A673 (cell line): Measurements from ENCODE around the gene PIGN. TPM values are rescaled to one million over a fixed set of nuclear protein-coding genes. Genes with fewer than 3 reads are reported as not detected.

ENCODE experiments used
- BruUV-seq: library from RNA; stranded (reverse); fragments of 400-500 nt; replicated peaks from 2 replicates; lab custom pipeline; 2021; lab: Mats Ljungman, UMichigan
- CTCF ChIA-PET: fragments of 300-600 bp; sonication (Branson Sonifier 250); formaldehyde crosslinking; loops from one replicate; lab custom pipeline; 2022; ENCODE audit warnings: antibody characterized with exemption; lab: Charles Lee
- POLR2A ChIA-PET: fragments of 300-600 bp; sonication (Branson Sonifier 250); formaldehyde crosslinking; loops from one replicate; lab custom pipeline; 2022; ENCODE audit warnings: antibody characterized with exemption; ENCODE audit not compliant: low non-redundant PET; lab: Charles Lee
- DNase-seq: peaks from one replicate; pipeline ENCODE4 v3.0.0-alpha.2; 2015; ENCODE audit warnings: low spot score
- H3K27ac ChIP-seq: fragments of 200-600 bp; sonication (generic); 2 replicates; pipeline ENCODE4 v1.5.1; 2016; ENCODE audit warnings: mixed run types, low read depth, mild to moderate bottlenecking, mixed read lengths, antibody characterized with exemption, low read length; ENCODE audit not compliant: poor library complexity, severe bottlenecking
- H3K27me3 ChIP-seq: fragments of 200-600 bp; sonication (generic); replicated peaks from 2 replicates; pipeline ENCODE4 v1.6.1; 2017; ENCODE audit warnings: mixed run types, low read depth, mild to moderate bottlenecking, mixed read lengths, antibody characterized with exemption, low read length; ENCODE audit not compliant: insufficient read depth, poor library complexity
- H3K36me3 ChIP-seq: fragments of 200-600 bp; sonication (generic); 2 replicates; pipeline ENCODE4 v1.6.1; 2016; ENCODE audit warnings: mixed run types, mild to moderate bottlenecking, mixed read lengths, antibody characterized with exemption, low read length; ENCODE audit not compliant: insufficient read depth, poor library complexity, severe bottlenecking
- H3K4me1 ChIP-seq: fragments of 200-600 bp; sonication (generic); 2 replicates; pipeline ENCODE4 v1.6.1; 2017; ENCODE audit warnings: mixed run types, mild to moderate bottlenecking, mixed read lengths, antibody characterized with exemption, low read length; ENCODE audit not compliant: insufficient read depth, poor library complexity, severe bottlenecking
- H3K4me3 ChIP-seq: fragments of 200-600 bp; sonication (generic); 2 replicates; pipeline ENCODE4 v1.5.1; 2016; ENCODE audit warnings: low read depth, mixed run types, mild to moderate bottlenecking, mixed read lengths, low read length; ENCODE audit not compliant: poor library complexity, severe bottlenecking
- H3K9me3 ChIP-seq: fragments of 200-600 bp; sonication (generic); 2 replicates; pipeline ENCODE4 v1.6.1; 2016; ENCODE audit warnings: mixed run types, low read depth, mild to moderate bottlenecking, mixed read lengths, antibody characterized with exemption, low read length; ENCODE audit not compliant: poor library complexity, severe bottlenecking
- CTCF ChIP-seq: fragments of 300-800, 200-600 bp; sonication (generic); conservative IDR thresholded peaks from 2 replicates; pipeline ENCODE4 v1.5.1; 2017; ENCODE audit warnings: low read depth, mild to moderate bottlenecking, antibody characterized with exemption, low read length, moderate library complexity, mixed read lengths
- EZH2 ChIP-seq: fragments of 200-600 bp; sonication (generic); IDR thresholded peaks from 2 replicates; pipeline ENCODE4 v1.6.1; 2017; ENCODE audit warnings: borderline replicate concordance, low read depth, mild to moderate bottlenecking, mixed read lengths, antibody characterized with exemption, low read length; ENCODE audit not compliant: poor library complexity, severe bottlenecking
- intact Hi-C: fragments of 100-400 bp; cut with micrococcal nuclease; formaldehyde crosslinking; loops from one replicate; pipeline ENCODE4 v1.10.0; 2022; ENCODE audit not compliant: unreplicated experiment
- total RNA-seq: library from RNA; stranded (reverse); gene quantifications from 2 replicates; pipeline ENCODE4 v1.2.3, GENCODE V29; 2021

The PIGN gene
- total RNA-seq, 1 experiment from 2014 or later: 23.8 TPM

GRCh38 chr18:62107881-62108280 is 79.0 kb downstream of the PIGN start:
- H3K27ac ChIP-seq: no peak overlapping the region
- intact Hi-C loops: no loop called here
- no peaks in the 10 kb centered on the region for H3K36me3 ChIP-seq
- DNase-seq: no peak
- H3K27me3 ChIP-seq: no peaks in the 10 kb centered on the region
- no peak overlapping the region for H3K4me3 ChIP-seq
- ChIA-PET POLR2A (no interaction called here), CTCF (no interaction called here)
- no peaks in the 10 kb centered on the region for H3K4me1 ChIP-seq
- H3K9me3 ChIP-seq: no peaks in the 10 kb centered on the region
- no TSS peak for BruUV-seq
- no peak for TF ChIP-seq EZH2
- no peak for TF ChIP-seq CTCF

GRCh38 chr18:62106271-62106670 is 80.6 kb downstream of the PIGN start:
- no TSS peak for BruUV-seq
- no peak overlapping the region for H3K4me3 ChIP-seq
- H3K36me3 ChIP-seq: no peaks in the 10 kb centered on the region
- H3K27ac ChIP-seq: no peak overlapping the region
- no peaks in the 10 kb centered on the region for H3K4me1 ChIP-seq
- POLR2A ChIA-PET: no interaction called here
- TF ChIP-seq EZH2 (no peak), CTCF (no peak)
- no peak for DNase-seq
- H3K27me3 ChIP-seq: no peaks in the 10 kb centered on the region
- H3K9me3 ChIP-seq: no peaks in the 10 kb centered on the region
- intact Hi-C loops: no loop called here
- CTCF ChIA-PET: interaction anchor here (0.6 kb wide), 1 partner anchor 552 kb away, joined by 3 read pairs; no protein-coding TSS in a partner anchor

- Histone ChIP-seq H3K4me1 (no peaks in the 10 kb centered on the region), H3K9me3 (no peaks in the 10 kb centered on the region), H3K4me3 (no peak overlapping the region), H3K27me3 (no peaks in the 10 kb centered on the region), H3K27ac (no peak overlapping the region), H3K36me3 (no peaks in the 10 kb centered on the region)
- POLR2A ChIA-PET: no interaction called here
- BruUV-seq: no TSS peak
- DNase-seq: no peak
- CTCF ChIA-PET: no interaction called here
- no peak for TF ChIP-seq EZH2
- TF ChIP-seq CTCF: no peak
- intact Hi-C loops: no loop called here
Measured at GRCh38 chr18:62105376-62105775, 81.5 kb downstream of the PIGN start.
